ENCODE results near the gene CCDC196.
"Not testable (repeated sequence)": the region's sequence is repeated elsewhere in the genome, so short reads cannot be mapped to it uniquely, and the experiment has no call there.

The CCDC196 gene

GRCh38 chr14:66545191-66545590 lies 59.0 kb downstream of the CCDC196 start:
- FAIRE-seq; DNase-seq (ENCODE audit: insufficient read length, low spot score): not testable (repeated sequence)

GRCh38 chr14:66545751-66546150 lies 59.6 kb downstream of the CCDC196 start:
- not testable (repeated sequence) for FAIRE-seq; DNase-seq (ENCODE audit: insufficient read length, low spot score)
